HEK293T (cell line): ENCODE measurements around the gene UTF1.
"Not testable (repeated sequence)": the region's sequence is repeated elsewhere in the genome, so short reads cannot be mapped to it uniquely, and the experiment has no call there.

Experiments
- CTCF ChIA-PET: fragments of 350-600 bp; formaldehyde crosslinking; extraction: SDS; loops from one replicate; lab custom pipeline; 2021; ENCODE audit warnings: antibody characterized with exemption, inconsistent platforms; lab: Yijun Ruan, JAX
- POLR2A ChIA-PET: fragments of 350-600 bp; formaldehyde crosslinking; extraction: SDS; loops from one replicate; lab custom pipeline; 2020; ENCODE audit warnings: antibody characterized with exemption, inconsistent platforms; lab: Yijun Ruan, JAX
- DNase-seq: peaks from one replicate; pipeline ENCODE4 v3.0.0; 2012; ENCODE audit warnings: mixed read lengths; ENCODE audit errors: extremely low spot score
- ARNT ChIP-seq: fragments of 450-650 bp; IDR thresholded peaks from 2 replicates; pipeline ENCODE4 v1.6.1; 2017; ENCODE audit warnings: mild to moderate bottlenecking
- BHLHE40 ChIP-seq: fragments of 450-650 bp; IDR thresholded peaks from 2 replicates; pipeline ENCODE4 v1.6.1; 2016; ENCODE audit warnings: mild to moderate bottlenecking, moderate library complexity, borderline replicate concordance
- CTBP1 ChIP-seq: fragments of 450-650 bp; IDR thresholded peaks from 2 replicates; pipeline ENCODE4 v1.6.1; 2016; ENCODE audit warnings: borderline replicate concordance
- ELF4 ChIP-seq: fragments of 450-650 bp; IDR thresholded peaks from 2 replicates; pipeline ENCODE4 v1.6.1; 2017; ENCODE audit warnings: antibody characterized with exemption
- FOXA1 ChIP-seq: fragments of 450-650 bp; IDR thresholded peaks from 2 replicates; pipeline ENCODE4 v1.6.1; 2016; ENCODE audit warnings: mild to moderate bottlenecking
- FOXK2 ChIP-seq: fragments of 450-650 bp; IDR thresholded peaks from 2 replicates; pipeline ENCODE4 v1.6.1; 2016; ENCODE audit warnings: mild to moderate bottlenecking
- FOXM1 ChIP-seq: fragments of 450-650 bp; IDR thresholded peaks from 2 replicates; pipeline ENCODE4 v1.6.1; 2017; ENCODE audit warnings: mild to moderate bottlenecking, borderline replicate concordance
- HDGF ChIP-seq: fragments of 450-650 bp; IDR thresholded peaks from 2 replicates; pipeline ENCODE4 v1.6.1; 2017; ENCODE audit warnings: antibody characterized with exemption, borderline replicate concordance
- L3MBTL2 ChIP-seq: fragments of 450-650 bp; conservative IDR thresholded peaks from 2 replicates; pipeline ENCODE4 v1.6.1; 2016; ENCODE audit warnings: mild to moderate bottlenecking
- LEF1 ChIP-seq: fragments of 450-650 bp; IDR thresholded peaks from 2 replicates; pipeline ENCODE4 v1.6.1; 2017; ENCODE audit warnings: mild to moderate bottlenecking, borderline replicate concordance
- NFRKB ChIP-seq: fragments of 450-650 bp; IDR thresholded peaks from 2 replicates; pipeline ENCODE4 v1.6.1; 2016; ENCODE audit warnings: mild to moderate bottlenecking, moderate library complexity
- PKNOX1 ChIP-seq: fragments of 450-650 bp; IDR thresholded peaks from 2 replicates; pipeline ENCODE4 v1.6.1; 2016
- SUZ12 ChIP-seq: fragments of 450-650 bp; IDR thresholded peaks from 2 replicates; pipeline ENCODE4 v1.6.1; 2016; ENCODE audit warnings: mild to moderate bottlenecking
- TARDBP ChIP-seq: fragments of 450-650 bp; IDR thresholded peaks from 2 replicates; pipeline ENCODE4 v1.6.1; 2016
- ZNF384 ChIP-seq: fragments of 450-650 bp; IDR thresholded peaks from 2 replicates; pipeline ENCODE4 v1.6.1; 2016

UTF1 gene

GRCh38 chr10:133231946-133232574 lies 2.0 kb downstream of the UTF1 start:
- POLR2A ChIA-PET: no interaction called here
- no peak for DNase-seq
- CTCF ChIA-PET: no interaction called here
- TF ChIP-seq LEF1 (no peak), FOXK2 (no peak), FOXA1 (no peak), L3MBTL2 (no peak), ZNF384 (no peak), TARDBP (no peak), ELF4 (no peak), SUZ12 (no peak)

GRCh38 chr10:133234796-133235195 lies 4.8 kb downstream of the UTF1 start:
- DNase-seq, CTCF ChIA-PET, POLR2A ChIA-PET: not testable (repeated sequence)

- TF ChIP-seq HDGF: no peak
- TF ChIP-seq ZNF384: no peak
- no peak for TF ChIP-seq FOXK2
- no peak for TF ChIP-seq FOXA1
- no peak for TF ChIP-seq TARDBP
- no peak for TF ChIP-seq CTBP1
- ChIA-PET CTCF (no interaction called here), POLR2A (no interaction called here)
- no peak for DNase-seq
These were observed 5.3 kb downstream of the UTF1 start for GRCh38 chr10:133235265-133235855.

GRCh38 chr10:133235932-133236331 lies 5.9 kb downstream of the UTF1 start:
- no peak for DNase-seq
- TF ChIP-seq L3MBTL2: no peak
- no peak for TF ChIP-seq ELF4
- CTCF ChIA-PET: no interaction called here
- POLR2A ChIA-PET: no interaction called here

- POLR2A ChIA-PET: no interaction called here
- CTCF ChIA-PET: no interaction called here
- DNase-seq: no peak
- TF ChIP-seq BHLHE40 (no peak), FOXM1 (no peak), LEF1 (no peak), ARNT (no peak)
These were observed 6.6 kb downstream of the UTF1 start for GRCh38 chr10:133236401-133237240.

GRCh38 chr10:133237241-133237587 lies 7.2 kb downstream of the UTF1 start:
- ChIA-PET POLR2A (no interaction called here), CTCF (no interaction called here)
- DNase-seq: no peak
- TF ChIP-seq L3MBTL2: no peak
- TF ChIP-seq TARDBP: no peak
- TF ChIP-seq SUZ12: no peak
- no peak for TF ChIP-seq ELF4

GRCh38 chr10:133237588-133238465 lies 7.8 kb downstream of the UTF1 start, which contains the start of gene VENTX:
Gene VENTX, plus strand, starts transcription at chr10:133237855. Its CDS starts 60 bp downstream, at chr10:133237915.
- POLR2A ChIA-PET: no interaction called here
- TF ChIP-seq SUZ12: no peak
- TF ChIP-seq ELF4: no peak
- no peak for TF ChIP-seq ZNF384
- TF ChIP-seq CTBP1: no peak
- TF ChIP-seq NFRKB: no peak
- TF ChIP-seq TARDBP: no peak
- TF ChIP-seq PKNOX1: no peak
- no peak for TF ChIP-seq BHLHE40
- no peak for TF ChIP-seq L3MBTL2
- DNase-seq: no peak
- CTCF ChIA-PET: no interaction called here

GRCh38 chr10:133238466-133238804 lies 8.4 kb downstream of the UTF1 start:
- DNase-seq: no peak
- POLR2A ChIA-PET: no interaction called here
- no peak for TF ChIP-seq FOXA1
- CTCF ChIA-PET: no interaction called here
